Measurements from ENCODE around the gene CACNA1D. TPM values are rescaled to one million over a fixed set of nuclear protein-coding genes. Genes with fewer than 3 reads are reported as not detected.
"Not testable (repeated sequence)": the region's sequence is repeated elsewhere in the genome, so short reads cannot be mapped to it uniquely, and the experiment has no call there.

CACNA1D gene
- total RNA-seq, 2 experiments from 2014 or later = 0.13 to 0.17 TPM

DNA sequence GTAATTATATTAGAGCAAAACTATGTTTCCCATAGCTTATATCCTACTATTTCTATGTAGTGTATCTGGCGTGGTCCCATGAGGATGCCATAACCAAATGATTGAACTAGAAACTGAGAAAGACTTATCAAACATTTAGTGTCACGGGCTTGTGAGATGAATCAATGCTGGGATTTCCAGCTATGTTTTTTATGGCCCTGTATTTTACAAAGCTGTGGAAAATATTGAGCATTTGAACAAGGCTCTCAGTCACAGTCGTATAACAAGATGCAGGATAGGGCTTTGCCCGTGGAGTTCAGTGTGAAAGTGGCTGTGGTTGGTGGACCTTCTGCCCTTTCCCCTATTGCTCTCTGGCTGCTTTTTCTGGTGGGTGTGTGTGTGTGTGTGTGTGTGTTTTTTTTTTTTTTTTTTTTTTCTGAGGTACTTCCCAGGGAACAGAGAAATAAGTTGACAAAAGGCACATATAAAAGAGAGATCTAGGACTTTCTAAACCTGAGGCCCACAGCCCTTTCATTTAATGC is 60.7 kb downstream of the CACNA1D start:
- ChIA-PET CTCF (interaction anchor here (0.7 kb wide), 1 partner anchor 203 kb away, joined by 3 read pairs; no protein-coding TSS in a partner anchor), POLR2A (no interaction called here)

DNA sequence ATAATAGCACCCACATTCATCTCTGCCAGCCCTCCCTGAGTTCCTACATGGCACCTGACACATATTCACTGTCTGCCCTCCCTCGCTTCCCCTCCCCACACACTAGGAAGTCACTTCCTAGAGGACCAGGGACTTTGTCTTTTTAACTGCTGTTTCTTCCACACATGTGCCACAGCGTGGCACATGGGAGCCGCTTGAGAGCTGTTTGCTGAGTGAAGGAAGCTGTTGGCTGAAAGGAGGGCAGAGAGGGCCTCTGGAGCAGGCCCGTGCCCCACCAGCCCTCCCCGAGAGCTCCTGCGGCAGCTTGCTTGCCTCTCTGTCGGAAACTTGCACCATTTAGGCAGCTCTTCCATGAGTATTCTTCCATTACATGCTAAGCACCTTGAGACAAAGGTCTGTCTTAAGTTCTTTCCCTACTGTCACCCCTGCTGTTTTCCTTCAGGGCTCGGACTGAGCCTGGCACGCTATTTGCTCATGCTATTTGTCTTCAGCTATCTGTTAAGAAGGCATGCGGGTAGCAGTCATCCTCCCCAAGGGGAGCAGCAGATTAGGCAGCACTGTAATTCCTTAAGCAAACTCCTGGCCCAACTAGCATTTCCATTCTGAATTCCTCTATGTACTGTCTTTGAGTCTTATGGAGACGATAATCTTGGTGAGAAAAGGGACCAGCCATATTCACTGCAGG is 72.2 kb downstream of the CACNA1D start:
- POLR2A ChIA-PET = no interaction called here

DNA sequence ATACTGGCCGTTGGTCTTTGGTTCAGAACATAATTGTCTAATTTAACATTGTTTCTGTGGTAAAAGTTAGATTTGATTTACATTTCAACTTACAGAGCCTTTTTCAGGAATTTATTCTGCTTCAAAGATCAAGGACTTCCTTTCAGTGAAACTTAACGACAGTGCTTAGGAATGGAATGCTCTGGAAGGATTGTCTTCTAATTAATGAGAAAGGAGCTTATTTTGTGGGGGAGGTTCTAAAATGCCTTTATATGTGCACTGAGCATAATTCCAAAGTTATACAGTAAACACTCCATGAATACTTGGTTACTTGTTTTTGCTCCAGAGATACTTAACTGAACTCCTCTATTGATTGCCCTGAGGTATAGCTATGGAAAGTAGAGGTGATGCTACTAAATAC is 75.7 kb downstream of the CACNA1D start:
- ChIA-PET POLR2A (no interaction called here), CTCF (no interaction called here)

More for the DNA sequence above, 72.2 kb downstream of the CACNA1D start:
- CTCF ChIA-PET = no interaction called here

DNA sequence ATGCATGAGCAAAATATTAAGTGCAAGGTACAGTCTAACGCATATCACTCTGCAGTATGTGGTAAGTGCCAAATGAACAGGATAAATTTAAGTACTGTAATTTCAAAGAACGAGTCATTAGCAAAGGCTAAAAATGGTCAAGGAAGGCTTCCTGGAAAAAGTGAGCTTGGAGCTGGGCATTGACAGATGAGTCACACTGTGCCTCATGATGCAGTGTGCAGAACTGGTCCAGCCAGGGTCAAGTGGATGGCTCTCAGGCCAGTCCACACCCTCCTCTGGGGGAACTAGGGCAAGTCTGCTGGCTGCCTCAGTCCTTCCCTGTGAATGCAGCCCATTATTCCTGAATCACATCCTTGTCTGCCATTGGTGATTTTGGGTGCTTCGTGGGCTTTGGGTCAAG is 76.3 kb downstream of the CACNA1D start:
- POLR2A ChIA-PET = no interaction called here

DNA sequence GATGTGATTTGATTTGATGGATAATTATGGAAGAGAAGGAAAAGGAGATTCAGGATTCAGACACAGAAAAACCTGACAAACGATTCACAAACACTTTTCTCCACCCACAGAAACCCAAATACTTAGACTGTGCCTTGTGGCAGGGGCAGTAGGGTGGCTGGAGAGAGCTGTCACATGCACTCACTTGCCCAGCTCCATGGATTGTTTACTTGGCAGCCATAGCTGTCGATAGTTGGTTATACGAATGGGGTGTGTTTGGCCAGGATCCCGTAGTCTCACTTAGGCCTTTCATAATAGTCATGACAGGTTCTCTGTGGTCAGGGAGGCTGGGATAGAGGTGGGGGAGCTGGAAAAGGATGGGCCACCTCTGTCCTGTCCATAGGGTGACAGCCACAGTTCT is 76.9 kb downstream of the CACNA1D start:
- ChIA-PET CTCF (no interaction called here), POLR2A (no interaction called here)

More for the DNA sequence above, 76.3 kb downstream of the CACNA1D start:
- CTCF ChIA-PET = no interaction called here

DNA sequence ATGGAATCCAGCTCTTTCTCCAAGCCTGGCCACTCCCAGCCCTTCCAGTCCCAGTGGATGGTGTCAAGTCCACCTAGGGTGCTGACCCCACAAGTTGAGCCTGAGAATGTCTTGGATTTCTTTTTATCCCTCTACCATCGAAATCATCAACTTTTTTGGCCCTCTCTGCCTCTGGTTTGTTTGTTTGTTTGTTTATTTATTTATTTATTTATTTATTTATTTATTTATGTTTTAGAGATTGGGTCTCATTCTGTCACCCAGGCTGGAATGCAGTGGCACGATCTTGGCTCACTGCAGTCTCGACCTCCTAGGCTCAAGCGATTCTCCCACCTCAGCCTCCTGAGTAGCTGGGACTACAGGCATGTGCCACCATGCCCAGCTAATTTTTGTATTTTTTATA is 77.8 kb downstream of the CACNA1D start:
- POLR2A ChIA-PET, CTCF ChIA-PET: not testable (repeated sequence)

DNA sequence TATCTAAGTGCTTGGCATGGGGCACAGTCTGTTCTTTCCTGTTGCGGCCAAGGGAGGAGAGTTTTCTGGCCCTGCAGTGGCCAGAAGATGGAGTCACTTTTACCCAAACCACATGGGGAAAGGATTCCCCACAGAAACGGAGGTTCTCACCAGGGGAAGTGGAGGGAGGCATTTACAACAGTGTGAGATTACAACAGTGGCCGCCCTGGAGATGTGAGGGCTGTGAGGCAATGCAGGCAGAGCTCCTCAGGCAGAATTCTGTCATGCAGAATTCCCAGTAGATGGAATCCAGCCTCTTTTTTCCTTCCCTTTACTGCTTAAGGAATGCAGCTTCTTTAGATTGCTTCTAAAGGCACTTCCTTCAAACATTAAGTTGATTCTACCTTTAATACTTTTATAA is 83.1 kb downstream of the CACNA1D start:
- ChIA-PET POLR2A (interaction anchor here (0.7 kb wide), 1 partner anchor 48 kb away, joined by 5 read pairs; no protein-coding TSS in a partner anchor), CTCF (no interaction called here)

DNA sequence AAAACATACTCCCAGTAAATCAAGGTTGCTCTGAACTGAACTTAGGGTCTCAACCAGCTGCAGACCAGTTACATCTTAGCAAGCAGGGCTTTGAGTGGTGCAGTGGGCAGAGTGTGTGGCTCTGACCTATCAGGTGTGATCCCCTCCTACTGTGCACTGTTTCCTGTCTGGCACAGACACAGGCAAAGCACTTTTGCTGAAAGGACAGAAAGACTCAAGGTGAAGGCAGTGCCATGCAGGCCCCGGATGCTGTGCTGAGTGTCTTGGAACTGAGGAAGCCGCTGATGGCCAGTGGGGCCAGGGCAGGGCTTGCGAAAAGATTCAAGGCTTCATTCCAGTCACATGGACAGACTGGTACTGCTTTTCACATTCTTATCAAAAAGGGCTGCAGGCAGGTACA is 85.2 kb downstream of the CACNA1D start:
- ChIA-PET POLR2A (no interaction called here), CTCF (no interaction called here)

DNA sequence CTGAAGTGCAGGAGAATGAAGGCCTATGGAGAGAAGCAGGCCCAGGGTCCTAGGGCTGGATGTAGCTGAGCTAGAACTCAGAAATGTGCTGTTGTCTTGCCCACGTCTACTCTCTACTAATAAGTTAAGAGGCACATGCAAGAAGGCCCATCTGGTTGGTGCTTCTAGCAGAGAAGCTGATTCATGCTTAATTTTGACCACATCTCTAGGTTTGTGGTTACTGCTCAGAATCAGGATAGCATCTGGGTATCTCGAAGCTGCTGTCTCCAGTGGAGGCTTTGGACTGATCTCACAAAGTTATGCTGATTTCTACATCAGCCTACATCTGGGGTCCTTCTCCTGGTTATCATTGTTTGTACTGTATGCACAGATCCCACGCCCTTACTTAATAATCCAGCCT is 87.3 kb downstream of the CACNA1D start:
- POLR2A ChIA-PET = no interaction called here
- CTCF ChIA-PET = no interaction called here

DNA sequence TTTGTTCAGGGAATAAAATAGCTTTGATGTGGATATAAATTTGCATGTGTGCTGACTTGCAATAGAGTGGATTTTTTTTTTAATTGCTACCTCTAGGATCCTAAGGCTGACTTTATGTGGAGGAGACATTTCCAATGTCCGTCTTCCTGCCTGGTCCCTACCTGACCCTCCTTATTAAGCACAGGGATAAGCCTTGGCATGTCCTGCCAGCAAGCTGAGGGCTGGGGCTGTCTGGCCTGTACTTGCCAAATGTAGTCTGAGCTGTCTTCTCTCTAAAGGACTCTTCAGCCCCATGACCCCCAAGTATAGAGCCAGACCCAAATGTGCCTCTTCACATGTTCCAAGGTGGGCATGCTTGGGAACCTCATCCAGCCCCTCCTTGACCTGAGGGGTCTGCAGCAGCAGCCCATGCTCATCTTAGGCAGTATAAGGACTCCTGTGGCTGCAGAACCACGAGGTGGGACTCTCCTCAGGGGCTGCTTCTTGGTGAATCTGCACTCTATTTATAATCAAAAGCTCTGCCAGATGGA is 88.8 kb downstream of the CACNA1D start:
- POLR2A ChIA-PET = no interaction called here
- CTCF ChIA-PET = no interaction called here

DNA sequence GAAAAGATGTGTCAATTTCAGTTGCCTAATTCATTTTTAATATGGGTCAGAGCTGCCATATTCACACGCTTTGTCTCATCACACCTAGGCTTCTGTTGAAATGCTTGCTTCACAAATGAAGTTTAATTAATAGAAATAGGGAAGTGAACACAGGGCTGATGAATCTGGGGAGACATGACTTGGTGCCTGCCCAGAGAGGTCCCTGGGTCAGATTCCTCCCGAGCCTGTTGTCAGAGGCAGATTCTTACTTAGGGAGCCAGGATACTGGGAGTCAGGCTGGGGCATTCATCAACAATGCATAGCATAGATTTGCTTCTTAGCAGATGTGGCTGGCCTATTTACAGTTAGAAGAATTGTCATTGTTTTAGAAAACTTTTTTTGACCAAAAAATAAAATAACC is 90.6 kb downstream of the CACNA1D start:
- ChIA-PET POLR2A (no interaction called here), CTCF (no interaction called here)

DNA sequence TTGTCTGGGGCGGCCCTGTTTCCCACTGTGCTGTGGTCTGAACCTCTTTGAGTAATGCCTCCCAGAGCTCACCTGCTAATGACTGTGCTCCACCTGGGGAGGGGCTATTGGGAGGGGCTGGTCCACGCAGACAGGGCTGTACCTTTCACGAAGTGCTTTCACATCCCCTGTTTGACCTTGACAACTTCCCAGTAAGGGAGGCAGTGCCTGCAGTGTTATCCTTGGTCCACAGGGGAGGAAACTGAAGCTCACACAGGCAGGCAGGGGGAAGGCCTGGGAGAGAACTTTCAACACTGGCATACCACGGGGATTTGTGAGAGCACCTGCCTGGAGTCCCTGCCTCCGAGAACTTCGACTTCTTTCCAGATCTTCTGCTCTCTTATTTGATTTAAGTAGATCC is 91.2 kb downstream of the CACNA1D start:
- CTCF ChIA-PET = no interaction called here
- POLR2A ChIA-PET = no interaction called here

DNA sequence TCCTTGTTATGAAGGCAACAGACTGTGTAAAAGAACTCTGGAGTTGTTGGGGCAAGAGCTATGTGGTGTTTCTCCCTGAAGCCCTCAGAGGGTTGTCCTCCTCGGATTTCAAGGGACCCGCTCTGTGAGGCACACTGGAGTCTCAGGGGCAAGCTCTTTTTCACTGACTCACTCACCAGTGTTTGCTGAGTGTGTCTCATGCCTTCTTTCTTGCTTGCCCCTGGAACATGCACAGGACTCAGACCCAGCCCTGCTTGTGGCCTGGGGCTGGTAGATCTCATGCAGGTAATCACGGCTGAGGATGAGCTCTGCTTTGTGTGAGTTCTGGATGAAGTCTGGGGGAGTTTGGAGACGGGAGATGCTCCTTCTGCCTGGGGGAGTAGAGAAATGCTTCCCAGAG is 93.7 kb downstream of the CACNA1D start:
- CTCF ChIA-PET = no interaction called here

DNA sequence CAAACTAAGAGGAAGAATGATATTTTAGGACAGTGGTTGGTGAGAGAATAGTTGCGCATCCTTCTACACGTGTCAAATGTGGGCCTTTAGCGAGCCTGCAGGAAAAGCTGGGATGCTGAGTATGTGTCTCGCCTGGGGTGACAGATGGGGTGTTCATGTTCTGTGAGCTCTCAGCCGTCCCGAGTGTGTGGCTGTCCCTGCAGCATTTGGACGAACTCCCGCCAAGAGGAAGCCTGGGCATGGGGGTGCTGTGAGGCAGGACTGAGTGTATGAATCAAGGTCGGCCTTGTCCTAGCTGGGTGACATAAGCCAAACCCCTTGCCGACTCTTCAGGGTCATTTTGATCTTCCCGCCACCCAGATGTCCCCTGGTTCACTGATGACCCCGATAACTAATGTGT is 94.8 kb downstream of the CACNA1D start:
- ChIA-PET CTCF (no interaction called here), POLR2A (no interaction called here)

More for the DNA sequence above, 93.7 kb downstream of the CACNA1D start:
- POLR2A ChIA-PET = no interaction called here

DNA sequence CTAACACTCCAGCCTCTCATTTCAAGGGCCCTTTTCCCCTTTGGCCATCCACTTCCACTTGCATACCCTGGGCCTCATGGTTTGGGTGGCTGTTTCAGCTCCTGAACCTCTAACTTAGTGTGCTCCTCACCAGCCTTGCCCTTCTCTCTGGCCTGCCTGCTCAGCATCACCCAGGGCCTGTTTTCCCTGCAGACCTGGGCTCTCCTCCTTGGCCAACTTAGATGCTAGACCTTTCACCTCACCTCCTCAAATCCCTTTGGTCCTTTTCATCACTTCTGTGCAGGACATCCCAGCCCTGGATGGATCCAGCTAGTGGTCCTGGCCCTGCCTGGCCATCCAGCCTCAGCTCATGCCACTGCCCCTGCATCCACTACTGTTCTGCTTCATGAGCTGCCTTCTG is 95.4 kb downstream of the CACNA1D start:
- POLR2A ChIA-PET = no interaction called here
- CTCF ChIA-PET = no interaction called here

DNA sequence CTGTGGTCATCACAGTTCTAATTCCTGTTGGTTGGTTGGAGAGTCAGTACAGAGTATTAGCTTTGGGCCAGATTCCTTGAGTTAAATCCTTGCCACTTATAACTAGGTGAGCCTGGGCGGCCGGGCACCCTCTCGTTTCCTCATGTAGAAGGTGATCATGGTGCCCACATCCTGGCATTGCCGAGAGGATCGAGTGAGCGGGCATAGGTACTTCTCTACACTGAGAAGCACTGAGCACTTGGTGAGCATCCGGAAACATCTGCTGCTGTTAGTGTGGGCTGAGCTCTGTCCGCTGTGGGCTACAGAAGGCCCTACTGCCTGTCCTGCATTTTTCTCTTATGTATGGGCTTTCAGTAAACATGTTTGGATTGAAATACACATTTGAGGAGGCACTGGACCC is 96.2 kb downstream of the CACNA1D start:
- POLR2A ChIA-PET = no interaction called here
- CTCF ChIA-PET = no interaction called here

DNA sequence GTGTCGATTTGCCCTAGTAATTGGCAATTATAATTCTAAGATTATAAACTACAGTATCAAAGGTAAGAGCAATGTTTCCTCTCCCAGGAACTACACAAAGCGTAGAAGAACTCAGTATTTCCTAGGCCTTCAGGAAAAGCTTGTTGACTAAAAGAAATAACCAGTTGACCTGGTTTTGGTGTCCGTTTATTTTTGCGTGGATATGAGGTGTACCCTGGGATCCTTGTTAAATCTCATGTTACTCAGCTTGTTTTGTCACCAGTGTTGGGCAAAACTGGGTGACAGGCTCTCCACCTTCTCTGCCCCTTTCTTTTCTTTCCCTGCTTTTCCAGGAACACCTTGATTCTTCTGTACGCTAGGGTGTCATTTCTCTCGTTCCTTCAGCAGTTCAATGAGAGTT is 97.2 kb downstream of the CACNA1D start:
- CTCF ChIA-PET = no interaction called here
- POLR2A ChIA-PET = no interaction called here

DNA sequence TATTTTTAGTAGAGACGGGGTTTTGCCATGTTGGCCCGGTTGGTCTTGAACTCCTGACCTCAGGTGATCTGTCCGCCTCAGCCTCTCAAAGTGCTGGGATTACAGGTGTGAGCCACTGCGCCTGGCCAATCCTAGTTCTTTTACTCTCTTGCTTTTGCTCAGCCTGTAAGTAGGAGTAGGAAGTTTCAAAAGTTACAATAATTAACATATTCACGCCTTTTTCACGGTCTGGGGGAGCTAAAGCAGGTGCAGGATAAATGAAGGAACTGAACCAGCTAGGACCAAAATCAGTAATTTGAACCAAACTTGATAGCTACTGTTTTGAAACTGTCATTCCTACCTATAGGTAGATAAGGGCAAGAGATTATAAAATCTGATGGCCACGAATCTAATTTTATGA is 98.5 kb downstream of the CACNA1D start:
- POLR2A ChIA-PET = no interaction called here
- CTCF ChIA-PET = interaction anchor here (0.6 kb wide), 1 partner anchor 93 kb away, joined by 5 read pairs; no protein-coding TSS in a partner anchor

DNA sequence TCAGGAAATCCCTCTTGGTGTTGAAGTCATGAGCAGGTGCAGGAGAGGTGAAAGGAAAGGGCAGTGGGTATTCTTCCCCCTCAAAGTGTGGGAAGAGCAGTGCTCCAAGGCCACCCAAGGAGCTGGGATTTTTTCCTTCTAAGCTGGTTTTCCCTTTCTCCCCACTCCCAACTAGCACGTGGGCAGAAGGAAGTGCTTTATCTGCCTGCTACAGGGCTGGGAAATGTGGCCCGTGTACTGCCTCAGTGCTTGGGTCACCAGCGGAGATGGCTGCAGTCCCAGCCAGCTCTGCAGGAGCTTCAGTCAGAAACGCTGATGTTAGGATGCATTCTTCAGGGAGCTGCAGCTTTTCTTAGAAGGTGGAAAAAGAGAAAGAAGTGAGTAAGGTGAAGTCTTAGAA is 99.2 kb downstream of the CACNA1D start:
- ChIA-PET POLR2A (no interaction called here), CTCF (no interaction called here)

DNA sequence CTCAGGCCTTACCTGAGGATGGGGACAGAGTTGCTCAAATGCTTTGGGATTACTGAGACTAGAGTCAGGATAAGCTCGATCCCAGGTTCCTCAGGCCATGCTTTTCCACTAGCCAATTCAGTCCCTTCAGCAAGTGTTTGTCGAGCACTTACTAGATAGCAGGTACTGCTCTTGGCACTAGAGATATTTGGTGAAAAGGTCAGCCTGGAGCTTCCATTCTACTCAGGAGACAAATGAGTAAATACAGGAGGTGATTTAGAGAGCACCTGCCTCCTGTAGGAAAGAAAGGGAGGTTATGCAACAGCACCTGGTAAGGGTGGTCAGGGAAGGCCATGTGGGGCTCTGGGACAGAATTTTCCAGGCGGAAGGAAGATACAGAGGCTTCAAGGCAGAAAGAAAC is 99.9 kb downstream of the CACNA1D start:
- POLR2A ChIA-PET = no interaction called here
- CTCF ChIA-PET = no interaction called here

DNA sequence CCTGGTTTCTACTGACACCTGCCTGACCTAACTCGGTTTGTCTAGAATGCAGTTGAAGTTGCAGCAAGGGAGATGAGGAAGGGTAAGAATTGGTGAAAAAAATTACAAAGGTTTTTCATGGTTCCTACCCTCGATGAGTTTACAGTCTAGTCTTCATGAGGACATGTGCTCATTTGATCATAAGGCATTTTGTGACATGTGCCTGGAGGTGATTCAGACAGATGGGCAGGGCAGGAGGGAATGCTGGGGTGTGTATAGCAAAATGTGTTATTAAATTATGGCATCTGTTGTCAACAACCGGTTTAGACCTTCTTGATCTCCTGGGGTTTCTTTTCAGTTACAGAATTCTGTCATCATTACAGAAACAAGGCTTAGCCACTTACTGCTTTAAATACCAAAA is 101.2 kb downstream of the CACNA1D start:
- CTCF ChIA-PET = no interaction called here
- POLR2A ChIA-PET = no interaction called here

Measured in activated CD8-positive, alpha-beta memory T cell treated with anti-CD3 and anti-CD28 coated beads for 36 hours (primary cell).